H1 (cell line): Measurements from ENCODE around the gene TSEN54. TPM values are rescaled to one million over a fixed set of nuclear protein-coding genes. Genes with fewer than 3 reads are reported as not detected.

Experiments
- CTCF ChIA-PET: fragments of 300-600 bp; sonication (Branson Sonifier 250); formaldehyde crosslinking; loops from one replicate; lab custom pipeline; 2021; ENCODE audit not compliant: partially characterized antibody; lab: Charles Lee
- POLR2A ChIA-PET: fragments of 300-600 bp; sonication (Branson Sonifier 250); formaldehyde crosslinking; loops from one replicate; lab custom pipeline; 2021; ENCODE audit warnings: inconsistent platforms; ENCODE audit not compliant: partially characterized antibody; lab: Charles Lee
- DNase-seq, 2 experiments: peaks; one replicate each; pipeline versions ENCODE4 v3.0.0 to v3.0.0-alpha.2; 2010 to 2022; ENCODE audit warnings: low spot score in 2 of 2, low read depth in 1 of 2, mixed read lengths in 1 of 2
- FAIRE-seq: peaks from 2 replicates; lab custom pipeline; 2011; peaks lifted over from hg19 to GRCh38; lab: Jason Lieb, UNC
- H2AFZ ChIP-seq: 2 replicates; pipeline ENCODE4 v1.8.1; 2012; ENCODE audit warnings: low read length, inconsistent platforms
- H2AK5ac ChIP-seq: 2 replicates; pipeline ENCODE4 v1.6.1; 2013; ENCODE audit warnings: low read depth, low read length
- H2BK120ac ChIP-seq: replicated peaks from 2 replicates; pipeline ENCODE3; 2013; ENCODE audit warnings: low read depth, low read length, inconsistent platforms
- H2BK12ac ChIP-seq: 2 replicates; pipeline ENCODE4 v1.6.1; 2013; ENCODE audit warnings: low read depth, low read length
- H2BK15ac ChIP-seq: 2 replicates; pipeline ENCODE4 v1.6.1; 2013; ENCODE audit warnings: low read length
- H2BK20ac ChIP-seq: 2 replicates; pipeline ENCODE4 v1.6.1; 2013; ENCODE audit warnings: low read length
- H2BK5ac ChIP-seq: 2 replicates; pipeline ENCODE4 v1.6.1; 2013; ENCODE audit warnings: low read depth, low read length
- H3K14ac ChIP-seq: 2 replicates; pipeline ENCODE4 v1.6.1; 2013; ENCODE audit warnings: inconsistent platforms; ENCODE audit not compliant: insufficient read length
- H3K18ac ChIP-seq: 2 replicates; pipeline ENCODE4 v1.6.1; 2013; ENCODE audit warnings: low read length; ENCODE audit errors: extremely low read depth
- H3K23ac ChIP-seq: 2 replicates; pipeline ENCODE4 v1.6.1; 2013; ENCODE audit warnings: inconsistent platforms; ENCODE audit not compliant: insufficient read length
- H3K23me2 ChIP-seq: 2 replicates; pipeline ENCODE4 v1.6.1; 2013; ENCODE audit warnings: low read depth, low read length
- H3K27ac ChIP-seq: 2 replicates; pipeline ENCODE4 v1.6.1; 2011; ENCODE audit warnings: low read depth, low read length, inconsistent platforms
- H3K27me3 ChIP-seq, 4 experiments: replicated peaks in 1 of 4; 1 replicate in 1 of 4; 2 replicates in 3 of 4; pipeline versions ENCODE4 v1.6.1 to v1.8.1; 2011 to 2013; ENCODE audit warnings: low read length in 3 of 4, mild to moderate bottlenecking in 3 of 4, inconsistent platforms in 2 of 4, mixed read lengths in 2 of 4, moderate library complexity in 1 of 4; ENCODE audit not compliant: control insufficient read depth in 3 of 4, insufficient read depth in 3 of 4; ENCODE audit errors: extremely low read depth in 1 of 4
- H3K36me3 ChIP-seq, 4 experiments: 2 replicates each; pipeline versions ENCODE4 v1.6.1 to v1.8.1; 2011 to 2013; ENCODE audit warnings: mild to moderate bottlenecking in 4 of 4, low read length in 3 of 4, moderate library complexity in 2 of 4, control low read depth in 1 of 4, inconsistent platforms in 1 of 4; ENCODE audit not compliant: insufficient read depth in 4 of 4, control insufficient read depth in 2 of 4
- H3K4ac ChIP-seq: replicated peaks from 2 replicates; pipeline ENCODE3; 2013; ENCODE audit warnings: low read length, low read depth, mixed read lengths, inconsistent platforms; ENCODE audit not compliant: insufficient read length
- H3K4me1 ChIP-seq, 4 experiments: replicated peaks in 1 of 4; 1 replicate in 1 of 4; 2 replicates in 3 of 4; pipeline versions ENCODE4 v1.6.1 to v1.8.1; 2011 to 2013; ENCODE audit warnings: low read length in 3 of 4, inconsistent platforms in 2 of 4, mixed read lengths in 1 of 4; ENCODE audit not compliant: insufficient read depth in 4 of 4, control insufficient read depth in 3 of 4
- H3K4me2 ChIP-seq, 2 experiments: 2 replicates each; pipeline versions ENCODE4 v1.6.1 to v1.8.1; 2011 to 2013; ENCODE audit warnings: low read depth in 2 of 2, low read length in 2 of 2, control low read depth in 1 of 2, inconsistent platforms in 1 of 2, mild to moderate bottlenecking in 1 of 2; ENCODE audit not compliant: insufficient read depth in 1 of 2
- H3K4me3 ChIP-seq, 4 experiments: fragments of 200-600, 300-600 bp in 1 of 4; sonication (generic), shearing (Covaris generic), sonication (Bioruptor Twin) in 1 of 4; 2 replicates each; pipeline versions ENCODE4 v1.5.1 to v1.8.1; 2011 to 2016; ENCODE audit warnings: low read length in 4 of 4, low read depth in 3 of 4, control low read depth in 2 of 4, inconsistent platforms in 2 of 4, mild to moderate bottlenecking in 2 of 4, mixed read lengths in 1 of 4, moderate library complexity in 1 of 4; ENCODE audit not compliant: insufficient read depth in 2 of 4; ENCODE audit errors: extremely low read depth in 1 of 4
- H3K56ac ChIP-seq: replicated peaks from 2 replicates; pipeline ENCODE3; 2013; ENCODE audit warnings: low read depth, mild to moderate bottlenecking, mixed read lengths, low read length, inconsistent platforms; ENCODE audit not compliant: insufficient read length
- H3K79me1 ChIP-seq: 2 replicates; pipeline ENCODE4 v1.6.1; 2013; ENCODE audit warnings: low read depth, low read length, control low read depth
- H3K79me2 ChIP-seq, 2 experiments: 2 replicates each; pipeline versions ENCODE4 v1.6.1 to v1.8.1; 2012 to 2013; ENCODE audit warnings: low read length in 2 of 2, mild to moderate bottlenecking in 2 of 2, inconsistent platforms in 1 of 2; ENCODE audit not compliant: insufficient read depth in 2 of 2, control insufficient read depth in 1 of 2
- H3K9ac ChIP-seq, 4 experiments: replicated peaks in 1 of 4; 1 replicate in 1 of 4; 2 replicates in 3 of 4; pipeline versions ENCODE4 v1.6.1 to v1.8.1; 2011 to 2013; ENCODE audit warnings: low read depth in 3 of 4, low read length in 3 of 4, control low read depth in 2 of 4, mild to moderate bottlenecking in 2 of 4, moderate library complexity in 2 of 4, inconsistent platforms in 1 of 4; ENCODE audit errors: extremely low read depth in 1 of 4
- H3K9me3 ChIP-seq, 2 experiments: 2 replicates each; pipeline versions ENCODE4 v1.6.1 to v1.8.1; 2012 to 2013; ENCODE audit warnings: mild to moderate bottlenecking in 2 of 2, moderate library complexity in 2 of 2, control low read depth in 1 of 2, inconsistent platforms in 1 of 2, low read depth in 1 of 2, low read length in 1 of 2, mixed read lengths in 1 of 2; ENCODE audit not compliant: insufficient read depth in 2 of 2
- H4K20me1 ChIP-seq, 2 experiments: replicated peaks in 1 of 2; 2 replicates each; pipeline versions ENCODE3 to v1.8.1; 2011 to 2013; ENCODE audit warnings: inconsistent platforms in 2 of 2, low read length in 2 of 2, mild to moderate bottlenecking in 1 of 2; ENCODE audit not compliant: insufficient read depth in 2 of 2, control insufficient read depth in 1 of 2
- H4K5ac ChIP-seq: 2 replicates; pipeline ENCODE4 v1.6.1; 2013; ENCODE audit warnings: low read length, low read depth, mixed read lengths, inconsistent platforms; ENCODE audit not compliant: insufficient read length
- H4K8ac ChIP-seq: 2 replicates; pipeline ENCODE4 v1.8.0; 2013; ENCODE audit warnings: mild to moderate bottlenecking, moderate library complexity, low read length, inconsistent platforms; ENCODE audit not compliant: insufficient read depth; ENCODE audit errors: extremely low read depth
- H4K91ac ChIP-seq: replicated peaks from 2 replicates; pipeline ENCODE3; 2013; ENCODE audit warnings: low read length, mixed read lengths, inconsistent platforms; ENCODE audit not compliant: insufficient read length
- ATF3 ChIP-seq: IDR thresholded peaks from 2 replicates; pipeline ENCODE4 v1.6.1; 2011; ENCODE audit warnings: low read depth, mild to moderate bottlenecking, low read length; ENCODE audit not compliant: insufficient read depth
- CHD2 ChIP-seq: IDR thresholded peaks from 2 replicates; pipeline ENCODE4 v1.6.1; 2012; ENCODE audit warnings: low read length, improper control_type of control experiment
- CREB1 ChIP-seq: IDR thresholded peaks from 2 replicates; pipeline ENCODE4 v1.6.1; 2012; ENCODE audit warnings: inconsistent platforms
- E2F6 ChIP-seq: IDR thresholded peaks from 2 replicates; pipeline ENCODE4 v1.6.1; 2012; ENCODE audit warnings: inconsistent platforms
- FOSL1 ChIP-seq: IDR thresholded peaks from 2 replicates; pipeline ENCODE4 v1.6.1; 2011; ENCODE audit warnings: mild to moderate bottlenecking, low read depth, low read length, moderate library complexity; ENCODE audit not compliant: insufficient read depth
- KDM5A ChIP-seq: fragments of 200-600 bp; IDR thresholded peaks from 2 replicates; pipeline ENCODE4 v1.7.1; 2012; ENCODE audit warnings: mild to moderate bottlenecking, low read length, inconsistent platforms, mixed read lengths
- PHF8 ChIP-seq: fragments of 200-600 bp; sonication (generic); conservative IDR thresholded peaks from 2 replicates; pipeline ENCODE4 v1.7.1; 2012; ENCODE audit warnings: low read depth, mild to moderate bottlenecking, inconsistent platforms, low read length, moderate library complexity
- RAD21 ChIP-seq, 2 experiments: IDR thresholded peaks in 1 of 2; conservative IDR thresholded peaks in 1 of 2; 2 replicates each; pipeline ENCODE4 v1.6.1; 2011; ENCODE audit warnings: low read depth in 2 of 2, low read length in 2 of 2, improper control_type of control experiment in 1 of 2, inconsistent platforms in 1 of 2, mild to moderate bottlenecking in 1 of 2, moderate library complexity in 1 of 2
- SIN3A ChIP-seq, 2 experiments: IDR thresholded peaks in 1 of 2; conservative IDR thresholded peaks in 1 of 2; 2 replicates each; pipeline ENCODE4 v1.6.1; 2011 to 2012; ENCODE audit warnings: low read length in 2 of 2, improper control_type of control experiment in 1 of 2, low read depth in 1 of 2, mild to moderate bottlenecking in 1 of 2
- SP4 ChIP-seq: IDR thresholded peaks from 2 replicates; pipeline ENCODE4 v1.6.1; 2012; ENCODE audit warnings: low read length, inconsistent platforms
- SUZ12 ChIP-seq: fragments of 200-600 bp; sonication (generic); IDR thresholded peaks from 2 replicates; pipeline ENCODE4 v1.6.1; 2012; ENCODE audit warnings: mild to moderate bottlenecking, inconsistent platforms, low read length, moderate library complexity, mixed read lengths
- TAF7 ChIP-seq: optimal IDR thresholded peaks from 2 replicates; pipeline ENCODE3; 2011; ENCODE audit warnings: low read depth, mild to moderate bottlenecking, inconsistent platforms, low read length, moderate library complexity, borderline replicate concordance
- TEAD4 ChIP-seq: IDR thresholded peaks from 2 replicates; pipeline ENCODE4 v1.6.1; 2012; ENCODE audit warnings: low read depth, low read length, inconsistent platforms, mixed read lengths
- WGBS, 2 experiments: shearing (Covaris generic) in 1 of 2; methylation state at CpG; one replicate each; pipeline versions ENCODE4 v1.1.6 to v1.1.7; 2013 to 2015; ENCODE audit warnings: low lambda C conversion rate in 2 of 2, mixed read lengths in 2 of 2, inconsistent platforms in 1 of 2, low coverage in 1 of 2, missing lambda C conversion rate in 1 of 2; ENCODE audit not compliant: insufficient replicate concordance in 2 of 2, insufficient coverage in 1 of 2, insufficient read length in 1 of 2; ENCODE audit errors: extremely low coverage in 1 of 2, missing lambda C conversion rate in 1 of 2; 5-methylcytosine and 5-hydroxymethylcytosine counted together
- polyA plus RNA-seq, 7 experiments: library from polyadenylated mRNA; depleted of rRNA in 3 of 7; stranded (reverse) in 5 of 7; unstranded in 2 of 7; fragments of >200 nt in 5 of 7; fragments of 200-250 nt in 2 of 7; gene quantifications; 1 replicate in 5 of 7; 2 replicates in 1 of 7; 4 replicates in 1 of 7; pipeline versions ENCODE4 v1.2.1 to v1.2.3, GENCODE V29; 2011 to 2013; ENCODE audit warnings: missing spikeins in 2 of 7, mixed read lengths in 2 of 7
- total RNA-seq: library from RNA; stranded (reverse); fragmentation: NEBNext Ultra II Directional; extraction: Animal tissue kit (Norgen Biotek cat#: 25700); gene quantifications from 2 replicates; pipeline ENCODE4 v1.2.1, GENCODE V29; 2021

Gene TSEN54
- total and polyA plus RNA-seq, 2 of the 8 experiments (the other 6 are each of a cell fraction or from before 2014, with no cell fraction given), result 43.6 to 60.3 TPM

DNA sequence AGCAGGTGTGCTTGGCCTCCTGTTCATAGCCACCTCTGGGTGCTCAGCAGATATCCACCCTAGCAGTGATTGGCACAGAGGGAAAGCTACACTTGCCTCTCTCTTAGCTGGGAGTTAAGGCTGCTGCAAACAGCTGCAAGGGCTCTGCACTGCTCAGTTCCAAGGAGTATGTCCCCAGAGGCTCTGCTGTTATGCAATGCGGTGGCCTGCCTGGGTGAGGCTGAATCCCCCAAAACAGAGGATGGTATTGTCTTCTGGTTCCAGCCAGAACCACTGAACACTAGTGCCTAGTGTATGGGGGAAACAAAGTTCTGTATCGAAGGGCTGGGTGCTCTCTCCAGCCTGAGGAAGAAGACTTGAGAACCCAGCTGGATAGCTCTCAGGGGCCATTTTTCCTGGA is 43.1 kb upstream of the TSEN54 start:
- Histone ChIP-seq H3K79me2 (no peaks in the 10 kb centered on the region), H2AK5ac (no peak overlapping the region), H3K36me3 (peaks cover 0 to 10% (median 6%) of the 10 kb centered on the region in 4 experiments; a peak in 5 of 8 replicates), H3K23me2 (no peaks in the 10 kb centered on the region), H3K9me3 (no peaks in the 10 kb centered on the region), H4K5ac (no peak overlapping the region), H4K8ac (no peak overlapping the region), H3K4ac (no peak overlapping the region), H2AFZ (no peak overlapping the region), H2BK15ac (no peak overlapping the region), H4K20me1 (peaks cover 0 to 2% of the 10 kb centered on the region in 2 experiments), H3K18ac (no peak overlapping the region), H3K9ac (no peak overlapping the region), H4K91ac (no peak overlapping the region), H3K79me1 (peaks cover 3% of the 10 kb centered on the region; the same call in 1 of the 2 replicates), H3K4me2 (no peak overlapping the region), H3K4me1 (no peaks in the 10 kb centered on the region; a peak in 1 of 7 replicates), H3K14ac (no peak overlapping the region), H2BK20ac (no peak overlapping the region), H3K23ac (no peak overlapping the region), H3K27me3 (no peaks in the 10 kb centered on the region), H2BK120ac (no peak overlapping the region), H2BK12ac (no peak overlapping the region), H3K56ac (no peak overlapping the region), H2BK5ac (no peak overlapping the region), H3K4me3 (no peak overlapping the region), H3K27ac (no peak overlapping the region)
- DNase-seq (no peak), FAIRE-seq (no peak)
- ChIA-PET CTCF (interaction anchor here (1.2 kb wide), 1 partner anchor 8 kb away, joined by 3 read pairs; no protein-coding TSS in a partner anchor), POLR2A (interaction anchor here (1.2 kb wide), 1 partner anchor 13 kb away, joined by 3 read pairs; no protein-coding TSS in a partner anchor)
- 83% methylated on average over 2 of the region's 2 CpGs; no CpG with 5 or more reads in 1 of the 2 experiments for WGBS, 2 experiments
- TF ChIP-seq PHF8, result no peak
- TF ChIP-seq E2F6, result no peak
- TF ChIP-seq TEAD4, result no peak
- no peak for TF ChIP-seq KDM5A
- TF ChIP-seq FOSL1, result no peak
- no peak for TF ChIP-seq TAF7
- no peak for TF ChIP-seq SP4
- TF ChIP-seq CHD2, result no peak
- TF ChIP-seq SIN3A (conservative IDR thresholded peaks at IDR 0.05 in 1 of 2, IDR thresholded peaks at IDR 0.05 in 1 of 2; ENCODE audit: low read depth in 1 of 2, low read length in 2 of 2), result no peak
- TF ChIP-seq ATF3, result no peak
- no peak for TF ChIP-seq CREB1
- no peak for TF ChIP-seq RAD21 (IDR thresholded peaks at IDR 0.05 in 1 of 2, conservative IDR thresholded peaks at IDR 0.05 in 1 of 2; ENCODE audit: low read depth in 2 of 2, low read length in 2 of 2)
- TF ChIP-seq SUZ12, result no peak
